OCI-LY1 (cell line): Measurements from ENCODE around the gene BDH1.
"Not testable (repeated sequence)": the region's sequence is repeated elsewhere in the genome, so short reads cannot be mapped to it uniquely, and the experiment has no call there.

Experiments used
- H2AFZ ChIP-seq: fragments of 200-600 bp; sonication (generic), shearing (Covaris generic); 2 replicates; pipeline ENCODE4 v1.6.0; 2014; ENCODE audit warnings: antibody characterized with exemption, mild to moderate bottlenecking, low read length
- H3F3A ChIP-seq: fragments of 200-600 bp; sonication (generic), shearing (Covaris generic); 2 replicates; pipeline ENCODE4 v1.6.0; 2014; ENCODE audit warnings: mild to moderate bottlenecking, antibody characterized with exemption, low read length, moderate library complexity; ENCODE audit not compliant: insufficient read depth
- H3K27ac ChIP-seq: fragments of 200-600 bp; sonication (generic); 2 replicates; pipeline ENCODE4 v1.5.1; 2014; ENCODE audit warnings: low read length, mixed run types, mild to moderate bottlenecking, low read depth; ENCODE audit not compliant: poor library complexity, severe bottlenecking
- H3K27me3 ChIP-seq: fragments of 200-600 bp; sonication (generic); 2 replicates; pipeline ENCODE4 v1.6.0; 2014; ENCODE audit warnings: antibody characterized with exemption, mild to moderate bottlenecking, low read length, moderate library complexity; ENCODE audit not compliant: insufficient read depth
- H3K36me3 ChIP-seq: fragments of 200-600 bp; sonication (generic); 2 replicates; pipeline ENCODE4 v1.6.1; 2014; ENCODE audit warnings: mild to moderate bottlenecking, antibody characterized with exemption, low read length, moderate library complexity, mixed read lengths; ENCODE audit not compliant: insufficient read depth
- H3K4me1 ChIP-seq: fragments of 200-600 bp; sonication (generic); 2 replicates; pipeline ENCODE4 v1.5.1; 2014; ENCODE audit warnings: mild to moderate bottlenecking, low read length, moderate library complexity; ENCODE audit not compliant: insufficient read depth, severe bottlenecking
- H3K4me2 ChIP-seq: fragments of 200-600 bp; sonication (generic), shearing (Covaris generic); 2 replicates; pipeline ENCODE4 v1.6.1; 2014; ENCODE audit warnings: low read length
- H3K4me3 ChIP-seq: fragments of 200-600 bp; sonication (generic); 2 replicates; pipeline ENCODE4 v1.5.1; 2014; ENCODE audit warnings: low read length, low read depth, mild to moderate bottlenecking, mixed read lengths; ENCODE audit not compliant: poor library complexity, severe bottlenecking
- H3K79me2 ChIP-seq: fragments of 200-600 bp; shearing (Covaris generic); 2 replicates; pipeline ENCODE4 v1.6.1; 2016; ENCODE audit warnings: mixed run types, low read length, mixed read lengths; ENCODE audit not compliant: insufficient read depth
- H3K9ac ChIP-seq: fragments of 200-600 bp; sonication (generic), shearing (Covaris generic); 2 replicates; pipeline ENCODE4 v1.6.1; 2014; ENCODE audit warnings: mild to moderate bottlenecking, low read length, mixed read lengths
- H3K9me2 ChIP-seq: fragments of 200-600 bp; sonication (generic), shearing (Covaris generic); 2 replicates; pipeline ENCODE4 v1.6.1; 2014; ENCODE audit warnings: low read depth, mild to moderate bottlenecking, low read length, mixed read lengths
- H3K9me3 ChIP-seq: fragments of 200-600 bp; shearing (Covaris generic); 2 replicates; pipeline ENCODE4 v1.6.1; 2014; ENCODE audit warnings: low read length, mixed read lengths
- H4K20me1 ChIP-seq: fragments of 200-600 bp; sonication (generic), shearing (Covaris generic); 2 replicates; pipeline ENCODE4 v1.6.0; 2016; ENCODE audit warnings: mild to moderate bottlenecking, low read length; ENCODE audit not compliant: insufficient read depth
- EZH2 ChIP-seq: fragments of 200-600 bp; sonication (generic), shearing (Covaris generic); IDR thresholded peaks from 2 replicates; pipeline ENCODE4 v1.8.0; 2017; ENCODE audit warnings: borderline replicate concordance, mixed run types, mild to moderate bottlenecking, antibody characterized with exemption, low read length, moderate library complexity, mixed read lengths
- TF ChIP-seq, protein P1 (sequence below): fragments of 200-600 bp; sonication (generic), shearing (Covaris generic); IDR thresholded peaks from 2 replicates; pipeline ENCODE4 v1.5.1; 2017; ENCODE audit warnings: mild to moderate bottlenecking, antibody characterized with exemption, low read length, moderate library complexity, mixed read lengths

Gene BDH1, protein sequence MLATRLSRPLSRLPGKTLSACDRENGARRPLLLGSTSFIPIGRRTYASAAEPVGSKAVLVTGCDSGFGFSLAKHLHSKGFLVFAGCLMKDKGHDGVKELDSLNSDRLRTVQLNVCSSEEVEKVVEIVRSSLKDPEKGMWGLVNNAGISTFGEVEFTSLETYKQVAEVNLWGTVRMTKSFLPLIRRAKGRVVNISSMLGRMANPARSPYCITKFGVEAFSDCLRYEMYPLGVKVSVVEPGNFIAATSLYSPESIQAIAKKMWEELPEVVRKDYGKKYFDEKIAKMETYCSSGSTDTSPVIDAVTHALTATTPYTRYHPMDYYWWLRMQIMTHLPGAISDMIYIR

DNA sequence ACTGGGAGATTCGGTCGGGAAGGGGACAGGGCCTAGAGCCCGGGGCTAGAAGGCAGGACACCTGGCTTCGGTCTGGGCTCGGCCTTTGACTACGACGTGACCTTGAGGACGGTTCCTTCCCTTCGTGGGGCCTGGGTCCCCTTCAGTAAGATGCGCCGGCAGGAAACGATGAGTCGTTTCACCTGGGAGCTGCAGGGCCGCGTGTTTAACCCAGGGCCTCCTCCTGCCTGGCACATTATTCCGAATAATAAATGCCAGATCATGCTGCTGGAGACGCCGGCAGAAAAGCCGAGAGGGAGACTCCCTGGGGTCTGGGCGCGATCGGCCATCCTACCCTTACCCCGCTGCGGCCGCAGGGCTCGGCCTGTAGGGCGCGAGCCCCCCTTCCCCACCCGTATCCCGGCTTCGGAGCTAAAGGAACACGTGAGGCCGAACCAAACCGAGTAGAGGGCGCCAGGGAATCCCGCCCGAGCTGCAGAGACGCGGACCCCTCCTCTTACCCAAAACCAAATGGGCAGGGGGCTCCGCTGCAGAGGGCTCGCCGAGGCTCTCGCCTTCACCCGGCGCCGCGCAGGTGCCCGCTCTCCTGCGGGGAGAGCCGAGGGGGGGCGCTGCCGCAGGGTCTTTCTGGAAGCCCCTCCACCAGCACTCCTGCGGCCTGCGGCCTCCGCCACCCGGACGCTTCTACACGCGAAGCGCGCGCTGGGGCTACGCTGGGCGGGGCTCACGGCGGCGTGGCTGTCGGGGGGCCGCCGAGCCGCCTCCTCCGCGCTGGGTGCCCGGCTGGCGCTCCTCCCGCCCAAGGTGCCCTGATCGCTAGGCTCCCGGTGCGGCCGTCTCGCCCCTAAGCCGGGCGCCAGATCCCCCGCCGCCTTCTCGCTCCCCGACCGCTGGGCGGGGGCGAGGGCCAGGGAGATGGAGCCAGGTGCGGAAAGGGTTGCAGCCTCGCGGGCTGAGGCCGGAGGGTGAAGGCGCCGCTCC lies at the start of gene BDH1:
Gene BDH1 (minus strand): TSS at position 688 of the 981 bp plus-strand sequence. CDS start 9,525 bp downstream, outside the sequence.
- Histone ChIP-seq H3K79me2 (0 out of 2 replicates have a peak, but pooled peaks cover 5% of the 10 kb centered on the region), H3K9me2 (no peaks in the 10 kb centered on the region), H3K9ac (peak within 1 kb of the TSS; percentile 83), H3K9me3 (no peaks in the 10 kb centered on the region), H3K4me3 (peak within 1 kb of the TSS; percentile 78), H4K20me1 (no peaks in the 10 kb centered on the region), H3K27me3 (no peaks in the 10 kb centered on the region), H3K4me1 (peaks cover 23% of the 10 kb centered on the region), H2AFZ (no peak within 1 kb of the TSS), H3K4me2 (peak within 1 kb of the TSS; percentile 82), H3K36me3 (peaks cover 15% of the 10 kb centered on the region; the same call in 1 of the 2 replicates), H3F3A (no peaks in the 10 kb centered on the region), H3K27ac (peak within 1 kb of the TSS; percentile 55)
- no peak for TF ChIP-seq EZH2
- TF ChIP-seq, protein P1, sequence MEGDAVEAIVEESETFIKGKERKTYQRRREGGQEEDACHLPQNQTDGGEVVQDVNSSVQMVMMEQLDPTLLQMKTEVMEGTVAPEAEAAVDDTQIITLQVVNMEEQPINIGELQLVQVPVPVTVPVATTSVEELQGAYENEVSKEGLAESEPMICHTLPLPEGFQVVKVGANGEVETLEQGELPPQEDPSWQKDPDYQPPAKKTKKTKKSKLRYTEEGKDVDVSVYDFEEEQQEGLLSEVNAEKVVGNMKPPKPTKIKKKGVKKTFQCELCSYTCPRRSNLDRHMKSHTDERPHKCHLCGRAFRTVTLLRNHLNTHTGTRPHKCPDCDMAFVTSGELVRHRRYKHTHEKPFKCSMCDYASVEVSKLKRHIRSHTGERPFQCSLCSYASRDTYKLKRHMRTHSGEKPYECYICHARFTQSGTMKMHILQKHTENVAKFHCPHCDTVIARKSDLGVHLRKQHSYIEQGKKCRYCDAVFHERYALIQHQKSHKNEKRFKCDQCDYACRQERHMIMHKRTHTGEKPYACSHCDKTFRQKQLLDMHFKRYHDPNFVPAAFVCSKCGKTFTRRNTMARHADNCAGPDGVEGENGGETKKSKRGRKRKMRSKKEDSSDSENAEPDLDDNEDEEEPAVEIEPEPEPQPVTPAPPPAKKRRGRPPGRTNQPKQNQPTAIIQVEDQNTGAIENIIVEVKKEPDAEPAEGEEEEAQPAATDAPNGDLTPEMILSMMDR, result peak; percentile 48

DNA sequence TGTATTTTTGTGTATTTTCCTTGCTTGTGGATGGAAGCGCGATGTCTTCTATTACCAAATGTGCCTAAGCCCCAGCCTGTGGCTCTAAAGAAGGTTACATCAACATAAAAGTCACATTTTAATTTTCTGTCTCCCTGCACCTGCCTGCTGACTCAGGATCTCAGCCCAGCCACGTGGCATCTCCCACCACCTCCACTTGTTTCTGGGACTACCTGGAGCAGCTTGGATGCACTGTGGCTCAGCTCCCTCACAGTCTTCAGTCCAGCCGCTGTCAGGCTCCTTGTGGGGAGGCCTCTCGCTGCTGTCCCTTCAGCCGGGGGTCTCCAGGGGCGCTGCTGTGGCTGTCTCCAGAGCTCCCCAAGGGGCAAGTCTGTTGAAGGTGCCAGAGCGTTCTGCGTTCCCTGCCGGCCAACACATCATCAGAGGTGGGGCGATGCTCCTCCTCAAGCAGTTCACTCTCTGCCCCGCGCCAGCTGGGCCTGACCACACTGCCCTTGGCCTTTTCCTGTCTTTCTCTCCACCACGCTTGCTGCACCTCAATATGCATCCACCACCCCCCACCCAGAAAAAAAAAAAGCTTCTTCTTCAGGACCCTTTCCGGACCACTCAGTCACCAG lies 47.7 kb upstream of the BDH1 start:
- Histone ChIP-seq H3K9me2 (no peaks in the 10 kb centered on the region), H3K79me2 (no peaks in the 10 kb centered on the region), H3K4me2 (no peak overlapping the region), H3K27ac (no peak overlapping the region), H4K20me1 (no peaks in the 10 kb centered on the region), H3K9me3 (no peaks in the 10 kb centered on the region), H3K36me3 (peaks cover 24% of the 10 kb centered on the region), H3K9ac (no peak overlapping the region), H3K4me1 (peaks cover 16% of the 10 kb centered on the region), H3F3A (no peaks in the 10 kb centered on the region), H3K27me3 (no peaks in the 10 kb centered on the region), H3K4me3 (no peak overlapping the region), H2AFZ (no peak overlapping the region)
- TF ChIP-seq, protein P1, result no peak
- no peak for TF ChIP-seq EZH2

DNA sequence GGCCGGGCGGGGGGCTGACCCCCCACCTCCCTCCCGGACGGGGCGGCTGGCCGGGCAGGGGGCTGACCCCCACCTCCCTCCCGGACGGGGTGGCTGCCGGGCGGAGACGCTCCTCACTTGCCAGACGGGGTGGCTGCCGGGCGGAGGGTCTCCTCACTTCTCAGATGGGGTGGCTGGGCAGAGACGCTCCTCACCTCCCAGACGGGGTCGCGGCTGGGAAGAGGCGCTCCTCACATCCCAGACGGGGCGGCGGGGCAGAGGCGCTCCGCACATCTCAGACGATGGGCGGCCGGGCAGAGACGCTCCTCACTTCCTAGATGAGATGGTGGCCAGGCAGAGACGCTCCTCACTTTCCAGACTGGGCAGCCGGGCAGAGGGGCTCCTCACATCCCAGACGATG lies 46.6 kb upstream of the BDH1 start:
- H3F3A ChIP-seq, H3K4me3 ChIP-seq, H3K27ac ChIP-seq: not testable (repeated sequence)

GRCh38 chr3:197601566-197601840 lies 45.7 kb upstream of the BDH1 start:
- not testable (repeated sequence) for H3K9me3 ChIP-seq, H3K4me2 ChIP-seq, H3K36me3 ChIP-seq, H3K79me2 ChIP-seq, H3K9me2 ChIP-seq, H2AFZ ChIP-seq, H3K9ac ChIP-seq, H3K27ac ChIP-seq, H3K27me3 ChIP-seq, H4K20me1 ChIP-seq, H3K4me3 ChIP-seq, H3F3A ChIP-seq
- peaks cover 16% of the 10 kb centered on the region for H3K4me1 ChIP-seq

More for the DNA sequence above, 46.6 kb upstream of the BDH1 start:
- Histone ChIP-seq H3K4me1 (peaks cover 16% of the 10 kb centered on the region), H3K36me3 (peaks cover 13% of the 10 kb centered on the region; the same call in 1 of the 2 replicates)
- not testable (repeated sequence) for H3K9me2 ChIP-seq, H3K27me3 ChIP-seq, H3K79me2 ChIP-seq, H3K9me3 ChIP-seq, H2AFZ ChIP-seq, H3K9ac ChIP-seq, H4K20me1 ChIP-seq, H3K4me2 ChIP-seq
